Erythroblast (primary cell): ENCODE data around the gene SULF2.

Experiments used
- GATA1 ChIP-seq: IDR thresholded peaks from 2 replicates; pipeline ENCODE4 v1.6.1; 2011; ENCODE audit warnings: low read depth, mild to moderate bottlenecking, control low read depth, low read length, moderate library complexity
- POLR2A ChIP-seq: IDR thresholded peaks from 2 replicates; pipeline ENCODE4 v1.6.1; 2011; ENCODE audit warnings: mild to moderate bottlenecking, low read length

DNA sequence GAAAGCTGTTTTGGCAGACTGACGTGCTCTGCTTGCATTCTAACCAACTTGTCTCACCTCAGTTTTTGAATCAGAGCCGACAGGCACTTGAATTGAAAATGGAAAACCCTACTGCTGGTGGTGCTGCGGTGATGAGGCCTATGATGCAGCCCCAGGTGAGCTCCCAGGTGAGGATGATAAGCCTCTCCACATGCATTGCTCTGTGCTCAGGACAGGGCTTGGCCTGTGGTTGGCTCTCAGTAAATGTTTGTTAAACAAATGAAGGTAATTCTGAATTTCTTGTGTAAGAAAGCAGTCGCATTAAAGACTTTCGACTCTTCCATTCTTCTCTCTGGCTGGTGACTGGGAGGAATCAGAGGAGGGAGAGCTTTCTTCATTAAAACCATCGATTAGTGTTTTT lies 136.3 kb downstream of the SULF2 start:
- TF ChIP-seq POLR2A, result no peak
- TF ChIP-seq GATA1, result no peak
